GM21737 (cell line): ENCODE measurements around the gene BTBD9.
"Not testable (repeated sequence)": the region's sequence is repeated elsewhere in the genome, so short reads cannot be mapped to it uniquely, and the experiment has no call there.

Experiments used
- ATAC-seq: cut with Tn5 transposase; IDR thresholded peaks from one replicate; pipeline ENCODE4 v1.9.1; 2021; ENCODE audit warnings: mild to moderate bottlenecking, moderate library complexity; ENCODE audit not compliant: unreplicated experiment

BTBD9 gene

DNA sequence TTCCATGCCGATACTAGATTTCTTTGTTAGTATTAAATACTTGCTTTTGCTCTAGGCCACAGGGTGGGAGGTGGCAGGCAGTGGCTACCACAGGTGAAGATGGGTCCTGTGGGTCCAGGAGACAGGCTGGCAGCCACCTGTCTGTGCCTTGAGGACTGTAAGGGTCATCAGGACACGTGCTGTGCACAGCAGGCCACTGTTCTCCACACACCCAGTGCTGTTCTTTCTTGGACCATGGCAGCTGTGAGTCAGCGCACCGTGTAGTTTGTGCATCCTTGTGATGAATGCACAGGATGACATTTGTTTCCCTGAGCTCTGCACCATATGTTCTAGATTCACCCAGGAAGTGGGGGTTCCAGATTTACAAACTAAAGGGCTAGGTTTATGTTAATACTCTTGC is 503.2 kb downstream of the BTBD9 start:
- no peak for ATAC-seq

DNA sequence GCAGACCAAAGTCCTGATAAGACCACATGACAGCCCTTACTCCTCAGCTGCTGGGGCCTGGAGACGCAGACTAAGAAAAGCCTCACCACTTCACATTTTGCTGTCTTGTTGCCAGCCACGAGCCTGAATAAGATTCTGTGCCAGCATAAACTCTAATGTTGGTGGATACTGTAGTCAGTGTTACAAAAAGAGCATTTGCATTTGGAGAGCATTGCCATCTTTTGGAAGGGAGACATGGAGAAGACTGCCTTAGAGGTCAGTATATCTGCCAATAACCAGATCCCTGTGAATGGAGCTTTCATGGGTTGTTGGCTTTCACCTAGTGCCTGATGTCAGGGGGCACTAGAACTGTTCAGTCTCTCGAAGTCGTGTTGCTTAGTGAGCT is 505.0 kb downstream of the BTBD9 start:
- ATAC-seq = no peak

DNA sequence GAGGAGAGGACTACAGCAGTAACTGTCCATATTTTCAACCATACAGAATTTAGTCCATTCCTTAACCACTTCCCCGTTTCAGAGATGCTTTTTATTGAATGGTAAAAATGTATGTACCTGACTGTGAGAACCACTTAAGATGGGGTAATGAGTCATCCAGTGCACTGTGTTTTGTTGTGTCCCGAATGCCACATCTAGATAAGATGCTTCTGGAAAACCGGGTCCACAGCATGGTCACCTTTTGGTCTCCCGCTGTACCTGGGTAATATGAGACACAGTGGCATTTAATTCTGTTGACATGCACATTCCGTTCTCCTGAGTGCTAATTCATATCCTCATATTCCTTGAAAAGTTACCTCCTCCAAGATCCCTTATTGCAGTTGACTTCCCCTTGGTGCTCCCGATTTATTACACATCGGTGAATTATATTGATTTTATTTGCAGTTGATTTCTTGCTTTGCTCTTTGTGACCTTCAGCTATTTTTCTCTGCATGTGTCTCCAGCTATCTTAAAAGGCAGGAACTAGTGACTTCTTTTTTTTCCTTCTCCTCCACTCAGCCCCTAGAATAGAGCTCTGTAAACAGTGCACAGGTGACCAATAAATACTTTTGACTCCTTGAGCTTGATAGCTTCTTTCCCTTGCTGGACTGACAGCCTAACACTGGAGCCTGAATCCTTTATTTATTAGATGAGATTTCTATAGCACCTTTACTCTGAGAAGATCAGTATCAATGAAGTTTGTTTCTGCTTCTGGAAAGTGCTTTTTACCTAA is 505.6 kb downstream of the BTBD9 start:
- ATAC-seq = no peak

DNA sequence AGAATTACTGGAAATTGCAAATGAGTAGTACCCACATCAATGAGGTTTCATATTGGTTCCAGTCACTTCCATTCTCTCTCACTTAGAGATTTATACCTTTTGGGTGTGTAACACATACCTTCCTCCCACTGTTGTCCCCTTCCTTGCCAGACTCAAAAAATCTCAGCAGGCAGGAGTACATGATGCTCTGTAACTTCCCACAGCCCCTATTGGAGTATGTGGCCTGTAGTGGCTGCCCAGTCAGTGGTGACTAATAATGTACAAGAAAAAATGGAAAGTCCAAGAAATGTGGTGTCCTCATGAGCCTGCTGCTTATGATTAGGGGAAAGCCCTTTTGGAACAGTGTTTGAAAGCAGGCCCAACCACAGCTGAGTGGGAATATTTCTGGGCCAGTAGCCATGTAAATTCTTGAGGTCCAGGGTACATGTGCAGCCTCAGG is 508.2 kb downstream of the BTBD9 start:
- no peak for ATAC-seq

DNA sequence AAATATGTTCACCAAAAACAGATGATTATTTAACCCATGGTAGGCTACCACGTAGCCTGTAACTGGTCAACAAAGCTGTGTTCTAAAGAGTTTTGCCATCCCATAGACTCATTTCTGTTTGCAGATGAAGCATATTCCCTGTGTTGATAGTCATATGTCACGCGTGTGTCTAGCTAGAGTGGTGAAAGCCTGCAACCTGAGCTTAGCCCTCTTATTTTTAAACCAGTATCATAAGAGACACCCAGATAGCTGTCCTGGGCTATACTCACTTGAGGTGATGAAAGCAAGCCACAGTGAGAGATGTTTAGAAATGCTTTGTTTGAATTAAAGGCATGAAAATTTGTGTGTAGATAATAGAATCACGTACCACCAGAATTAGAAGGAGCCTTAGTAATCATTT is 512.4 kb downstream of the BTBD9 start:
- ATAC-seq = no peak

DNA sequence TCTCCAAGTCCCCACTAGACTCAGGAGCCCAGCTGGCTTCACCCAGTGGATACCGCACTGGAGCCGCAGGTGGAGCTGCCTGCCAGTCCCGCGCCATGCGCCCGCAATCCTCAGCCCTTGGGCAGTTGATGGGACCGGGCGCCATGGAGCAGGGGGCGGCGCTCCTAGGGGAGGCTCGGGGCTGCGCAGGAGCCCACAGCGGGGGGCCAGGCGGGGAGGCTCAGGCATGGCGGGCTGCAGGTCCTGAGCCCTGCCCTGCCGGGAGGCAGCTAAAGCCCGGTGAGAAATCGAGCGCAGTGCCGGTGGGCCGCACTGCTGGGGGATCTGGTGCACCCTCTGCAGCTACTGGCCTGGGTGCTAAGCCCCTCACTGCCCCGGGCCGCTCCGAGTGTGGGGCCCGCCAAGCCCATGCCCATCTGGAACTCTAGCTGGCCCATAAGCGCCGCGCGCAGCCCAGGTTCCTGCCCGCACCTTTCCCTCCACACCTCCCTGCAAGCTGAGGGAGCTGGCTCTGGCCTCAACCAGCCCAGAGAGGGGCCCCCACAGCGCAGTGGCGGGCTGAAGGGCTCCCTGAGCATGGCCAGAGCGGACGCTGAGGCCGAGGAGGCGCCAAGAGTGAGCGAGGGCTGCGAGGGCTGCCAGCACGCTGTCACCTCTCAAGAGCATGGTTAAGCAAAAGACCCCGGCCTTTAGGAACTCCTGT is 515.4 kb downstream of the BTBD9 start:
- not testable (repeated sequence) for ATAC-seq

DNA sequence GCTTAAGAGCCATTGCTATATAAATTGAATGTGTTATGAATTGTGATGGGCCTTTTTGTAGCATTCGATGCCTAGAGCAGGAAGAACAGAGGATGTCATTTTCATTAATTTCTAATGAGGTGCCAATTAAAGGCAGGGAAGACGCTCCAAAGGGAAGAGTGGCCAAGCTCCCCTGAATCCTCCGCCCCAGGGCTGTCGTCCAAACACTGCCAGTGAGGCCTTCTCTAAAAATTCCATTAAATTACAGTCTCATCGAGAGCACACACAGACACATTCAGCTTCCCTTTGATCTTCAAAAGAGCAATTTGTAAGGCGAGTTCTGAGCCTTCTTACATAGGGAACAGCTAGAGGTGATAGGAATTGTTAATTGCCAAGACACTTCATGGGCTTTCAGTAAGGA is 520.2 kb downstream of the BTBD9 start:
- ATAC-seq = no peak

DNA sequence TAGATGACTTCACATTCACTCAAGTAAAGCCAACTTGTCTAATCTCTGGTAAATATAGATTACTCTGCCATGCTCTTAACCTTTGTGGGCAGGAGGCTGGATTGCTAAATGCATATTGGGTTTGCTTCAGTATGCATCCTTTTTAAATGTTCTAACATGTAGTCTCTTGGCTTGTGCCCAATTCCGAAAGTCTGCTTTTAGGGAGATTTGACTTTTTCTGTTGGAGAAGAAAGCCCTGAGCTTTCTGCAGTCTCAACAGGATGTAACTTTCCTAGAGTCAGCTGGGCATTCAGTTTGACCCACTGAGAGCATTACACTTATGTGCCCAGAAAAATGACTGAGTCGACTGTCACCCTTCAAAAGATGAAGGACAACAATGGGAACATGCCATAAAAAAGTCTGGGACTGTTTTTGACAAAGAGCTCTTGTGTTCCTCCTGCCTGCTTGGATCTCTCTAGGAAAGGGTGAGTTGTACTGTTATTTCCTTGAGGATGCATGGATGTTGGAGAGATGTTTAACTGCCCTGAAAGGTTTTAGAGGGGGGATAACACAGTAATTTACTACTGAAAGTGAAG is 520.9 kb downstream of the BTBD9 start:
- ATAC-seq = no peak
